ENCODE data around the gene TCF7L1. TPM values are rescaled to one million over a fixed set of nuclear protein-coding genes. Genes with fewer than 3 reads are reported as not detected.

Gene TCF7L1
- total RNA-seq, 1 experiment from 2014 or later: 2.8 TPM

DNA sequence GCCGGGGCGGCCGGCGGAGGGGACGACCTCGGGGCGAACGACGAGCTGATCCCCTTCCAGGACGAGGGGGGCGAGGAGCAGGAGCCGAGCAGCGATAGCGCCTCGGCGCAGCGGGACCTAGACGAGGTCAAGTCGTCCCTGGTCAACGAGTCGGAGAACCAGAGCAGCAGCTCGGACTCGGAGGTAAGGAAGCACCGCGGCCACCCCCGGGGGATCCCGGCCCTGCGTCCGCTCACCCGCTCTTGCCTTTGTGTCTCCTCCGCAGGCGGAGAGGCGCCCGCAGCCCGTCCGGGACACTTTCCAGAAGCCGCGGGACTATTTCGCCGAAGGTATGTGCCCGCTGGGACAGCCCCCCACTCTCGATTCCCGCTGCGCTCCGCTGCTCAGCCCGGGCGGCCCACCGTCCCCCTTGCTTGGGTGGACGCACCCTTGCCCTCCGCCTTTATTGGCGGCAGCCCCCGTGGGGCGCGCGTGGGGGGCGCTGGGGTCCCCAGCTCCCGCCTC is 611 bp downstream of the TCF7L1 start:
- H3K79me2 ChIP-seq (ENCODE audit: low read depth): no peaks in the 10 kb centered on the region
- H3K4me3 ChIP-seq: no peak overlapping the region
- no TSS peak for BruUV-seq (replicated peaks)
- no peaks in the 10 kb centered on the region for H4K20me1 ChIP-seq (ENCODE audit: insufficient read depth)
- H3F3A ChIP-seq (ENCODE audit: insufficient read depth, low read depth): peaks cover 12% of the 10 kb centered on the region; the same call in 1 of the 2 replicates
- intact Hi-C loops (cut with micrococcal nuclease; ENCODE audit: unreplicated experiment): loop anchor here (1.0 to 5.0 kb wide), 2 partner anchors 151 to 207 kb away; no protein-coding TSS in a partner anchor
- peak in 1 of 2 experiments; percentile 21 for DNase-seq
- TF ChIP-seq EZH2 (IDR thresholded peaks at IDR 0.05; ENCODE audit: low read depth): no peak
- H2AFZ ChIP-seq: no peak overlapping the region
- ChIA-PET CTCF (no interaction called here), POLR2A (ENCODE audit: unreplicated experiment) (no interaction called here)
- no peaks in the 10 kb centered on the region for H3K27me3 ChIP-seq (ENCODE audit: insufficient read depth, low read depth)
- H3K9me3 ChIP-seq (ENCODE audit: insufficient read depth, low read depth): no peaks in the 10 kb centered on the region
- H3K4me2 ChIP-seq: no peak overlapping the region
- H3K4me1 ChIP-seq (replicated peaks; ENCODE audit: insufficient read depth): peaks cover 7% of the 10 kb centered on the region
- no peaks in the 10 kb centered on the region for H3K36me3 ChIP-seq (ENCODE audit: low read depth)
- no peak overlapping the region for H3K27ac ChIP-seq
- no peaks in the 10 kb centered on the region for H3K9me2 ChIP-seq (ENCODE audit: insufficient read depth)

DNA sequence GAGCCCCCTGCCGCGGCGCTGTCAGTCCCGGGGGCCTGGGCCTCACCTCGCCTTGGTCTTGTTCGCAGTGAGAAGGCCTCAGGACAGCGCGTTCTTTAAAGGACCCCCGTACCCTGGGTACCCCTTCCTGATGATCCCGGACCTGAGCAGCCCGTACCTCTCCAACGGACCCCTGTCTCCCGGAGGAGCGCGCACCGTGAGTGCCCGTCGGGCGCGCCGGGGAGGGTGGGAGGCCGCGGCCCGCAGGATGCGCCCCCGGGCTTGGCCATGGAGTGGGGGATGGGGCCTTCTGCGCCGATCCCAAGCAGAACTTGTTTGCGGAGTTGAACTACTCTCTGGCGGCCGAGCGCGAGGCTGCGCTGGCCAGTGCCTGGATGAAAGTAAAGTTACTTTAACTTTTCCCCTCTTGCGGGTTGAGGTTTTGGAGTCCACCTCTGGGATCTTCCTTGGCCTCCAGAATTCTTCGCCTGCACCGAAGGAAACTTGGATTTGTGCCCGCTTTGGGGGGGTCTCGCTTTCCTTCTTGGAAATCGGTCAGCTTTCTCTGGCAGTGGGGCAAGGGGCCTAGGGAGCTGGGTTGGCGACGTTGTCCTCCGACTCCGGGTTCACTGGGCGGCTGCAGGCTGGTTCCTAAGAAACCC is 1.2 kb downstream of the TCF7L1 start:
- Histone ChIP-seq H3K9me3 (ENCODE audit: insufficient read depth, low read depth) (no peaks in the 10 kb centered on the region), H3K4me3 (no peak overlapping the region), H2AFZ (no peak overlapping the region), H3K9me2 (ENCODE audit: insufficient read depth) (no peaks in the 10 kb centered on the region), H3K27ac (no peak overlapping the region), H3K4me1 (replicated peaks; ENCODE audit: insufficient read depth) (peaks cover 7% of the 10 kb centered on the region), H3F3A (ENCODE audit: insufficient read depth, low read depth) (peaks cover 12% of the 10 kb centered on the region; the same call in 1 of the 2 replicates), H3K79me2 (ENCODE audit: low read depth) (no peaks in the 10 kb centered on the region), H3K36me3 (ENCODE audit: low read depth) (no peaks in the 10 kb centered on the region), H3K27me3 (ENCODE audit: insufficient read depth, low read depth) (no peaks in the 10 kb centered on the region), H3K4me2 (no peak overlapping the region), H4K20me1 (ENCODE audit: insufficient read depth) (no peaks in the 10 kb centered on the region)
- TF ChIP-seq, protein P1, sequence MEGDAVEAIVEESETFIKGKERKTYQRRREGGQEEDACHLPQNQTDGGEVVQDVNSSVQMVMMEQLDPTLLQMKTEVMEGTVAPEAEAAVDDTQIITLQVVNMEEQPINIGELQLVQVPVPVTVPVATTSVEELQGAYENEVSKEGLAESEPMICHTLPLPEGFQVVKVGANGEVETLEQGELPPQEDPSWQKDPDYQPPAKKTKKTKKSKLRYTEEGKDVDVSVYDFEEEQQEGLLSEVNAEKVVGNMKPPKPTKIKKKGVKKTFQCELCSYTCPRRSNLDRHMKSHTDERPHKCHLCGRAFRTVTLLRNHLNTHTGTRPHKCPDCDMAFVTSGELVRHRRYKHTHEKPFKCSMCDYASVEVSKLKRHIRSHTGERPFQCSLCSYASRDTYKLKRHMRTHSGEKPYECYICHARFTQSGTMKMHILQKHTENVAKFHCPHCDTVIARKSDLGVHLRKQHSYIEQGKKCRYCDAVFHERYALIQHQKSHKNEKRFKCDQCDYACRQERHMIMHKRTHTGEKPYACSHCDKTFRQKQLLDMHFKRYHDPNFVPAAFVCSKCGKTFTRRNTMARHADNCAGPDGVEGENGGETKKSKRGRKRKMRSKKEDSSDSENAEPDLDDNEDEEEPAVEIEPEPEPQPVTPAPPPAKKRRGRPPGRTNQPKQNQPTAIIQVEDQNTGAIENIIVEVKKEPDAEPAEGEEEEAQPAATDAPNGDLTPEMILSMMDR (conservative IDR thresholded peaks at IDR 0.05): no peak
- TF ChIP-seq EZH2 (IDR thresholded peaks at IDR 0.05; ENCODE audit: low read depth): no peak
- BruUV-seq (replicated peaks): no TSS peak
- intact Hi-C loops (cut with micrococcal nuclease; ENCODE audit: unreplicated experiment): loop anchor here (5.0 kb wide), 1 partner anchor 207 kb away; no protein-coding TSS in a partner anchor
- DNase-seq: no peak
- CTCF ChIA-PET: no interaction called here
- POLR2A ChIA-PET (ENCODE audit: unreplicated experiment): no interaction called here

DNA sequence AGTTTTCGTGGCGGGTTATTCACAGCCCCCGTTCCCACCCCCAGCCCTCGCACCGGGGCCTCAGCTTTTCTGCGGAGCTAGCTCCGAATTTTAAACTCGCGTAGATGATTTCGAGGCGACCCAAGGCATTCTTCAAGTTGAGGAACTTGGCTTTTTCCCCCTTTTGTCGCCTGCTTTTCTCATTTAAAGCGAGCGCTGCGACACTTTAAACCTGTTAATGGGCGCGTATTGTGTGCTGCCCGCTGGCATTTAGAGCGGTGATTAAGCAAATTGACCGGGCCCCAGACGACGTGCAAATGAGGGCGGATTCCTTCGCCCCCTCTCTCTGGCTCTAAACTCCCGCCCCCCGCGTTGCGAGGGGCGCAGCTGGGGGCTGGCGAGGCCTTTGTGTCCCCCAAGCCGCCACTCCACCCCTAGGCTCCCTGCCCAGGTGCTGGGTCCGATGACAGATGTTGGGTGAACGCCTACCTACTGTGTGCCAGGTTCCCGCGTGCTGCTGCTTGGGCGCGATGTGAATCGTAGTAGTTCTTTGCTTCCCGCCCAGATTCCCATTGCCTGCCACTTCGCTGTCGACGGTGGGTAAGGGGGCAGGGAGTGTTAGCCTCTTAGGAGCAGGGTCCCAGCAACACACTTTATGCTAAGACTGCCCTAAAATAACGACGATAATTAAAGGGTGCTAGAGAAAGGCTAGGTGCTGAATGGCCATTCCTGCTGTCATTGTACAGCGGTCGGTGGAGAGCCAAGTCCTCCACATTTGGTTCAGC is 1.9 kb downstream of the TCF7L1 start:
- H3K36me3 ChIP-seq (ENCODE audit: low read depth): no peaks in the 10 kb centered on the region
- intact Hi-C loops (cut with micrococcal nuclease; ENCODE audit: unreplicated experiment): loop anchor here (5.0 kb wide), 1 partner anchor 208 kb away; no protein-coding TSS in a partner anchor
- no peak overlapping the region for H3K27ac ChIP-seq
- H3K9me2 ChIP-seq (ENCODE audit: insufficient read depth): no peaks in the 10 kb centered on the region
- no peak overlapping the region for H3K4me2 ChIP-seq
- CTCF ChIA-PET: no interaction called here
- H3K79me2 ChIP-seq (ENCODE audit: low read depth): no peaks in the 10 kb centered on the region
- no TSS peak for BruUV-seq (replicated peaks)
- H3K27me3 ChIP-seq (ENCODE audit: insufficient read depth, low read depth): no peaks in the 10 kb centered on the region
- peaks cover 7% of the 10 kb centered on the region for H3K4me1 ChIP-seq (replicated peaks; ENCODE audit: insufficient read depth)
- no peak overlapping the region for H3K4me3 ChIP-seq
- DNase-seq: no peak
- H3F3A ChIP-seq (ENCODE audit: insufficient read depth, low read depth): peaks cover 9% of the 10 kb centered on the region; the same call in 1 of the 2 replicates
- H2AFZ ChIP-seq: no peak overlapping the region
- POLR2A ChIA-PET (ENCODE audit: unreplicated experiment): no interaction called here
- H4K20me1 ChIP-seq (ENCODE audit: insufficient read depth): no peaks in the 10 kb centered on the region
- no peaks in the 10 kb centered on the region for H3K9me3 ChIP-seq (ENCODE audit: insufficient read depth, low read depth)
- TF ChIP-seq EZH2 (IDR thresholded peaks at IDR 0.05; ENCODE audit: low read depth): no peak
- TF ChIP-seq, protein P1 (conservative IDR thresholded peaks at IDR 0.05): no peak
